Stomach (tissue), 4 donors: Measurements from ENCODE around the gene ATXN10.

ENCODE experiments used
- EP300 ChIP-seq: sonication (generic); formaldehyde crosslinking; IDR thresholded peaks from one replicate; pipeline ENCODE4 v1.6.1; 2017; ENCODE audit warnings: antibody characterized with exemption
- TF ChIP-seq, protein P1 (sequence below), 7 experiments: fragments of 450-650 bp in 4 of 7; fragments of 200-600 bp in 3 of 7; sonication (generic) in 3 of 7; IDR thresholded peaks; one replicate each; pipeline ENCODE4 v1.5.1; 2016 to 2019; ENCODE audit warnings: antibody characterized with exemption in 7 of 7, control low read depth in 2 of 7, mild to moderate bottlenecking in 1 of 7

DNA sequence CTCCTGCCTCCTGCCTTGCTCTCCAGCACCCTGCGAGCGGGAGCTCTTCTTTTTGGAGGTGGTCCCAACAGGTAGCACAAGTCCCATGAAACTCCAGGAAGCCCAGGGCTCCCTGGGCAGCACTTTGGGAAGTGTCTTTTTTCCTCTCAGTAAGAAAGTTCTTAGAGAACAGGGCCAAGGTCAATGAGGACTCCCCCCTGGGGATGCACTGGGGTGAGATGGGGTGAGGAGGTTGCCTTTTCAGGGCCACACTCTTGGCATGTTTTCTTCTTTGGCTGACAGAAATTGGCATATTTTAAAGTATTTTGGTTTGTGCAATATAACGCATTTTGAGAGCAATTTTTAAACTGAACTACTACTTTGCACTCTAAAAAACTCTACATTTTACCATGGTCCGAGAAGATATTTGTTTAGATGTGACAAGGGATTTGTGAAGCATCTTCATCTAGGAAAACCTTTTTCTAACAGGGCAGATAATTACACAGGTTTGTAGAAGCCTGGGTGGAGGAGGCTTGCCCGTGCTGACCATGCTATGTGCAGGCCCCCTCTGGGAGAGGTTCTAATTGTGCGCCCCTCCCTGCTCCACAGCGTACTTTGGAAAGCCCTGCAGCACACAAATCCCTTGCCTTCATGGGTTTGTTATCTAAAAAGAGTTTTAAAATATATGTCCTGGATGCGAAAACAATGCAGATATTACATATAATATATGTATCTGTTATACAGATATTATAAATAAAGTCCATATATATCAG is 165.0 kb downstream of the ATXN10 start:
- no peak for TF ChIP-seq EP300
- TF ChIP-seq, protein P1, sequence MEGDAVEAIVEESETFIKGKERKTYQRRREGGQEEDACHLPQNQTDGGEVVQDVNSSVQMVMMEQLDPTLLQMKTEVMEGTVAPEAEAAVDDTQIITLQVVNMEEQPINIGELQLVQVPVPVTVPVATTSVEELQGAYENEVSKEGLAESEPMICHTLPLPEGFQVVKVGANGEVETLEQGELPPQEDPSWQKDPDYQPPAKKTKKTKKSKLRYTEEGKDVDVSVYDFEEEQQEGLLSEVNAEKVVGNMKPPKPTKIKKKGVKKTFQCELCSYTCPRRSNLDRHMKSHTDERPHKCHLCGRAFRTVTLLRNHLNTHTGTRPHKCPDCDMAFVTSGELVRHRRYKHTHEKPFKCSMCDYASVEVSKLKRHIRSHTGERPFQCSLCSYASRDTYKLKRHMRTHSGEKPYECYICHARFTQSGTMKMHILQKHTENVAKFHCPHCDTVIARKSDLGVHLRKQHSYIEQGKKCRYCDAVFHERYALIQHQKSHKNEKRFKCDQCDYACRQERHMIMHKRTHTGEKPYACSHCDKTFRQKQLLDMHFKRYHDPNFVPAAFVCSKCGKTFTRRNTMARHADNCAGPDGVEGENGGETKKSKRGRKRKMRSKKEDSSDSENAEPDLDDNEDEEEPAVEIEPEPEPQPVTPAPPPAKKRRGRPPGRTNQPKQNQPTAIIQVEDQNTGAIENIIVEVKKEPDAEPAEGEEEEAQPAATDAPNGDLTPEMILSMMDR (IDR thresholded peaks at IDR 0.05) = no peak
